ENCODE results near the gene EXOC3L2. TPM values are rescaled to one million over a fixed set of nuclear protein-coding genes. Genes with fewer than 3 reads are reported as not detected.

Gene EXOC3L2
- total and polyA plus RNA-seq, 2 donors from 2014 or later, result 15.4 to 19.0 TPM

DNA sequence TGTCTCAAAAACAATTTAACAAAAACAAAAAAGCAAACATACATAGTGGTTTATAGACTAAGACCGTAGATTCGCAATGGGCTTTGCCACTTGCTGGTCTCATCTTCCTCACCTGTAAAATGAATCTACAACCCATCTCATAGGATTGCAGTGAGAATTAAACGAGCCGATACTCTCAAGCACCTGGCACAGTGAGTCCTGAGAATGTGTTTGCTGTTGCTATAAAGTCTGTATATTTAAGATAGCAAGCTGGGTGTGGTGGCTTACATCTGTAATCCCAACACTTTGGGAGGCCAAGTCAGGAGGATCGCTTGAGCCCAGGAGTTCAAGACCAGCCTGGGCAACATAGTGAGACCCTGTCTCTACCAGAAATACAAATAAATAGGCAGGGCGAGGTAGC lies 22.5 kb downstream of the EXOC3L2 start:
- intact Hi-C loops (cut with DNase I), result no loop called here
- Histone ChIP-seq H3K36me3 (ENCODE audit: control insufficient read depth in 2 of 3, insufficient read depth in 3 of 3, low read length in 3 of 3) (peaks cover 0 to 3% (median 0%) of the 10 kb centered on the region in 3 donors), H3K4me1 (ENCODE audit: control insufficient read depth in 2 of 3, insufficient read depth in 2 of 3, low read depth in 1 of 3, low read length in 3 of 3) (no peaks in the 10 kb centered on the region), H3K9ac (ENCODE audit: low read length in 3 of 3) (no peak overlapping the region), H3K27ac (ENCODE audit: low read depth in 2 of 2, low read length in 2 of 2) (no peak overlapping the region), H3K9me3 (ENCODE audit: control insufficient read depth in 2 of 3, insufficient read depth in 1 of 3, low read length in 3 of 3) (no peaks in the 10 kb centered on the region), H3K27me3 (ENCODE audit: control insufficient read depth, insufficient read depth, low read length) (no peaks in the 10 kb centered on the region), H3K4me3 (ENCODE audit: low read length in 3 of 3) (no peak overlapping the region)
- TF ChIP-seq, protein P1, sequence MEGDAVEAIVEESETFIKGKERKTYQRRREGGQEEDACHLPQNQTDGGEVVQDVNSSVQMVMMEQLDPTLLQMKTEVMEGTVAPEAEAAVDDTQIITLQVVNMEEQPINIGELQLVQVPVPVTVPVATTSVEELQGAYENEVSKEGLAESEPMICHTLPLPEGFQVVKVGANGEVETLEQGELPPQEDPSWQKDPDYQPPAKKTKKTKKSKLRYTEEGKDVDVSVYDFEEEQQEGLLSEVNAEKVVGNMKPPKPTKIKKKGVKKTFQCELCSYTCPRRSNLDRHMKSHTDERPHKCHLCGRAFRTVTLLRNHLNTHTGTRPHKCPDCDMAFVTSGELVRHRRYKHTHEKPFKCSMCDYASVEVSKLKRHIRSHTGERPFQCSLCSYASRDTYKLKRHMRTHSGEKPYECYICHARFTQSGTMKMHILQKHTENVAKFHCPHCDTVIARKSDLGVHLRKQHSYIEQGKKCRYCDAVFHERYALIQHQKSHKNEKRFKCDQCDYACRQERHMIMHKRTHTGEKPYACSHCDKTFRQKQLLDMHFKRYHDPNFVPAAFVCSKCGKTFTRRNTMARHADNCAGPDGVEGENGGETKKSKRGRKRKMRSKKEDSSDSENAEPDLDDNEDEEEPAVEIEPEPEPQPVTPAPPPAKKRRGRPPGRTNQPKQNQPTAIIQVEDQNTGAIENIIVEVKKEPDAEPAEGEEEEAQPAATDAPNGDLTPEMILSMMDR (IDR thresholded peaks at IDR 0.05; ENCODE audit: borderline replicate concordance, extremely low read depth, insufficient read depth), result no peak
- no peak for DNase-seq
- FAIRE-seq, result no peak

DNA sequence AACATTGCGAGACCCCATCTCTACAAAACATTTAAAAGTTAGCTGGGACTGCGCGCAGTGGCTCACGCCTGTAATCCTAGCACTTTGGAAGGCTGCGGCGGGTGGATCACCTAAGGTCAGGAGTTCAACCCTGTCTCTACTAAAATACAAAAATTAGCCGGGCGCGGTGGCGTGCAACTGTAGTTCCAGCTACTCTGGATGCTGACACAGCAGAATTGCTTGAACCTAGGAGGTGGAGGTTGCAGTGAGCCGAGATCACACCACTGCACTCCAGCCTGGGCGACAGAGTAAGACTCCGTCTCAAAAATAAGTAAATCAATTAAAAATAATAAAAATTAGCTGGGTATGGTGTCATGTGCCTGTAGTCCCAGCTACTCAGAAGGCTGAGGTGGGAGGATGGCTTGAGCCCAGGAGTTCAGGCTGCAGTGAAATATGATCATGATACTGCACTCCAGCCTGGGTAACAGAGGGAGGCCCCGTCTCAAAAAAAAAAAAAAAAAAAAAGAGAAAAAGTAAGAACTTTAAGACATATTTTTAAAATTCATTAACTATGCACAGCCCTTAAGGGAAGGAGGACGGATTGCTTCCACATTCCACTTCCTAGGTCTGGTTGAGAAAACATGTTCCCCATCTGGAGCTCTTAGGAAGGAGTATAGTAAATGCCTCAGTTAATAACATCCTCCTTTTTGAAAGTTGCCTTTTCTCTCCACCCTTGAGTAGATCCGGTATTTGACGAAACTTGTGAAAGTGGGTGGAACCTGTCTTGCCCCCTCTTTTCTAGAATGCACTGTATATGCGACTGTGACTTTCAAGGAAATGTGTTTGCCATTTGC lies 26.1 kb downstream of the EXOC3L2 start:
- Histone ChIP-seq H3K4me3 (ENCODE audit: low read length in 3 of 3) (no peak overlapping the region), H3K9me3 (ENCODE audit: control insufficient read depth in 2 of 3, insufficient read depth in 1 of 3, low read length in 3 of 3) (no peaks in the 10 kb centered on the region), H3K4me1 (ENCODE audit: control insufficient read depth in 2 of 3, insufficient read depth in 2 of 3, low read depth in 1 of 3, low read length in 3 of 3) (peaks cover 0 to 15% (median 3%) of the 10 kb centered on the region in 3 donors), H3K27ac (ENCODE audit: low read depth in 2 of 2, low read length in 2 of 2) (no peak overlapping the region), H3K9ac (ENCODE audit: low read length in 3 of 3) (no peak overlapping the region), H3K36me3 (ENCODE audit: control insufficient read depth in 2 of 3, insufficient read depth in 3 of 3, low read length in 3 of 3) (no peaks in the 10 kb centered on the region), H3K27me3 (ENCODE audit: control insufficient read depth, insufficient read depth, low read length) (peaks cover 3% of the 10 kb centered on the region)
- peak in 3 of 5 donors; percentile 46 to 67 (median 59) for DNase-seq
- intact Hi-C loops (cut with DNase I), result no loop called here
- FAIRE-seq, result no peak
- TF ChIP-seq, protein P1 (IDR thresholded peaks at IDR 0.05; ENCODE audit: borderline replicate concordance, extremely low read depth, insufficient read depth), result no peak

DNA sequence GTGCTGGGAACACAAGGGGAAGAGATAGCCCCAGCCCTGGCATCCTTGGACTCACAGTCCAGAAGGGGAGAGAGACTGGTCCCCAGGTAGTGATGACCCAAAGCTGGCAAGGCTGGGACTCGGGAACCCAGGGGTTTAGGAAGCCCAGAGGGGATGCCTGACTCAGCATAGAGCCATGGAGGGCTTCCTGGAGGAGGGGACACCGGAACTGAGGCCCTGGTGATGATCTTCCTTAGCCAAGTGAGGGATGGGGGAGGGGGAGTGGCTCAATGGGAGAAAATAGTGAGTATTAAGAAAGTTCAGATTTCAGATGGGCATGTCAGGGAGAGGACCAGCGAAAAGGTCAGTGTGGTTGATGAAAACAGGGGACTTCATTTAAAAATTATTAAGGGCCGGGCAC lies 26.8 kb downstream of the EXOC3L2 start:
- H3K27ac ChIP-seq (ENCODE audit: low read depth in 2 of 2, low read length in 2 of 2), result no peak overlapping the region
- FAIRE-seq, result no peak
- intact Hi-C loops (cut with DNase I), result no loop called here

More for the DNA sequence above, 26.8 kb downstream of the EXOC3L2 start:
- no peak overlapping the region for H3K9ac ChIP-seq (ENCODE audit: low read length in 3 of 3)
- no peak overlapping the region for H3K4me3 ChIP-seq (ENCODE audit: low read length in 3 of 3)
- H3K36me3 ChIP-seq (ENCODE audit: control insufficient read depth in 2 of 3, insufficient read depth in 3 of 3, low read length in 3 of 3), result no peaks in the 10 kb centered on the region
- H3K9me3 ChIP-seq (ENCODE audit: control insufficient read depth in 2 of 3, insufficient read depth in 1 of 3, low read length in 3 of 3), result no peaks in the 10 kb centered on the region
- H3K27me3 ChIP-seq (ENCODE audit: control insufficient read depth, insufficient read depth, low read length), result peaks cover 3% of the 10 kb centered on the region
- no peak for DNase-seq
- peaks cover 0 to 17% (median 3%) of the 10 kb centered on the region in 3 donors for H3K4me1 ChIP-seq (ENCODE audit: control insufficient read depth in 2 of 3, insufficient read depth in 2 of 3, low read depth in 1 of 3, low read length in 3 of 3)
- TF ChIP-seq, protein P1 (IDR thresholded peaks at IDR 0.05; ENCODE audit: borderline replicate concordance, extremely low read depth, insufficient read depth), result no peak
